Neural progenitor cell (in vitro differentiated cells): Measurements from ENCODE around the gene GOLIM4. TPM values are rescaled to one million over a fixed set of nuclear protein-coding genes. Genes with fewer than 3 reads are reported as not detected.

Experiments used
- DNase-seq: peaks from one replicate; pipeline ENCODE4 v3.0.0-alpha.2; 2016; ENCODE audit warnings: low spot score
- H2AFZ ChIP-seq: fragments of 200-600 bp; sonication (generic); replicated peaks from 2 replicates; pipeline ENCODE4 v1.6.1; 2016; ENCODE audit warnings: antibody characterized with exemption
- H3F3A ChIP-seq: fragments of 200-600 bp; sonication (generic); 2 replicates; pipeline ENCODE4 v1.6.1; 2016; ENCODE audit warnings: antibody characterized with exemption, low read depth
- H3K27ac ChIP-seq: fragments of 200-600 bp; sonication (generic); 2 replicates; pipeline ENCODE4 v1.5.1; 2016; ENCODE audit warnings: mild to moderate bottlenecking
- H3K27me3 ChIP-seq: fragments of 200-600 bp; sonication (generic); 2 replicates; pipeline ENCODE4 v1.6.1; 2016; ENCODE audit warnings: mild to moderate bottlenecking, moderate library complexity
- H3K36me3 ChIP-seq: fragments of 200-600 bp; sonication (generic); 2 replicates; pipeline ENCODE4 v1.5.1; 2016
- H3K4me1 ChIP-seq: fragments of 200-600 bp; sonication (generic); 2 replicates; pipeline ENCODE4 v1.6.1; 2016; ENCODE audit warnings: mixed run types
- H3K4me2 ChIP-seq: fragments of 200-600 bp; sonication (generic); 2 replicates; pipeline ENCODE4 v1.6.1; 2016
- H3K4me3 ChIP-seq: fragments of 200-600 bp; sonication (generic); 2 replicates; pipeline ENCODE4 v1.5.1; 2016
- H3K79me2 ChIP-seq: fragments of 200-600 bp; sonication (generic); 2 replicates; pipeline ENCODE4 v1.6.1; 2016; ENCODE audit warnings: low read depth
- H3K9ac ChIP-seq: fragments of 200-600 bp; sonication (generic); 2 replicates; pipeline ENCODE4 v1.6.1; 2016
- H3K9me3 ChIP-seq: fragments of 200-600 bp; sonication (generic); 2 replicates; pipeline ENCODE4 v1.5.1; 2016; ENCODE audit warnings: low read depth
- H4K20me1 ChIP-seq: fragments of 200-600 bp; sonication (generic); 2 replicates; pipeline ENCODE4 v1.6.1; 2016; ENCODE audit warnings: low read depth
- H3K27ac Mint-ChIP-seq: 3 replicates; pipeline ENCODE4 v1.8.0; 2021; ENCODE audit warnings: mixed read lengths
- H3K27me3 Mint-ChIP-seq: 2 replicates; pipeline ENCODE4 v1.8.0; 2022; ENCODE audit warnings: low read depth, mild to moderate bottlenecking, inconsistent platforms, moderate library complexity, mixed read lengths; ENCODE audit not compliant: insufficient read depth
- H3K36me3 Mint-ChIP-seq: 3 replicates; pipeline ENCODE4 v1.8.0; 2021; ENCODE audit warnings: mixed read lengths
- H3K4me1 Mint-ChIP-seq: 3 replicates; pipeline ENCODE4 v1.8.0; 2021; ENCODE audit warnings: mixed read lengths
- H3K4me3 Mint-ChIP-seq: 3 replicates; pipeline ENCODE4 v1.8.0; 2021; ENCODE audit warnings: mild to moderate bottlenecking, moderate library complexity, mixed read lengths
- H3K9me3 Mint-ChIP-seq: 3 replicates; pipeline ENCODE4 v1.8.0; 2020; ENCODE audit warnings: mixed read lengths
- CTCF ChIP-seq: fragments of 200-600 bp; sonication (generic); IDR thresholded peaks from 2 replicates; pipeline ENCODE4 v1.5.1; 2017; ENCODE audit warnings: antibody characterized with exemption, mild to moderate bottlenecking
- EZH2 ChIP-seq: fragments of 200-600 bp; sonication (generic); IDR thresholded peaks from 2 replicates; pipeline ENCODE4 v1.6.1; 2017; ENCODE audit warnings: antibody characterized with exemption, mild to moderate bottlenecking, moderate library complexity
- EZH2phosphoT487 ChIP-seq: fragments of 200-600 bp; sonication (generic); IDR thresholded peaks from 2 replicates; pipeline ENCODE4 v1.6.1; 2017; ENCODE audit warnings: antibody characterized with exemption
- total RNA-seq: library from RNA; depleted of rRNA; stranded (reverse); fragments of >200 nt; gene quantifications from 2 replicates; pipeline ENCODE4 v1.2.3, GENCODE V29; 2015; ENCODE audit warnings: low replicate concordance

GOLIM4 gene
- total RNA-seq, 1 donor from 2014 or later: 22.9 TPM

- Histone ChIP-seq H3K9ac (no peak overlapping the region), H2AFZ (no peak overlapping the region), H3K4me1 (no peaks in the 10 kb centered on the region), H3K27me3 (no peaks in the 10 kb centered on the region), H3K36me3 (no peaks in the 10 kb centered on the region), H3K9me3 (no peaks in the 10 kb centered on the region), H3K4me2 (no peak overlapping the region), H3K4me3 (no peak overlapping the region), H4K20me1 (no peaks in the 10 kb centered on the region), H3K27ac (no peak overlapping the region), H3K79me2 (peaks cover 16% of the 10 kb centered on the region), H3F3A (no peaks in the 10 kb centered on the region)
- no peaks in the 10 kb centered on the region for H3K36me3 Mint-ChIP-seq
- no peak overlapping the region for H3K27ac Mint-ChIP-seq
- peaks cover 4% of the 10 kb centered on the region for H3K9me3 Mint-ChIP-seq
- H3K4me3 Mint-ChIP-seq: no peak overlapping the region
- H3K4me1 Mint-ChIP-seq: peaks cover 3% of the 10 kb centered on the region
- no peaks in the 10 kb centered on the region for H3K27me3 Mint-ChIP-seq
- TF ChIP-seq CTCF (no peak), EZH2 (no peak), EZH2phosphoT487 (no peak)
- DNase-seq: no peak
Observed at GRCh38 chr3:168062679-168063078, 33.0 kb downstream of the GOLIM4 start.

GRCh38 chr3:168061332-168061996 lies 34.3 kb downstream of the GOLIM4 start:
- Histone ChIP-seq H3K4me1 (no peaks in the 10 kb centered on the region), H3K4me3 (no peak overlapping the region), H3K27me3 (no peaks in the 10 kb centered on the region), H2AFZ (no peak overlapping the region), H3K79me2 (peaks cover 18% of the 10 kb centered on the region), H3K9me3 (no peaks in the 10 kb centered on the region), H3K36me3 (no peaks in the 10 kb centered on the region), H3K27ac (no peak overlapping the region), H3K9ac (no peak overlapping the region), H3F3A (no peaks in the 10 kb centered on the region), H3K4me2 (no peak overlapping the region), H4K20me1 (no peaks in the 10 kb centered on the region)
- Mint-ChIP-seq H3K27ac (no peak overlapping the region), H3K4me3 (no peak overlapping the region), H3K4me1 (peaks cover 3% of the 10 kb centered on the region), H3K27me3 (no peaks in the 10 kb centered on the region), H3K36me3 (peaks cover 6% of the 10 kb centered on the region), H3K9me3 (peaks cover 15% of the 10 kb centered on the region)
- no peak for DNase-seq
- no peak for TF ChIP-seq EZH2phosphoT487
- TF ChIP-seq EZH2: no peak
- no peak for TF ChIP-seq CTCF

- H3K36me3 ChIP-seq: no peaks in the 10 kb centered on the region
- H4K20me1 ChIP-seq: no peaks in the 10 kb centered on the region
- no peak overlapping the region for H3K4me3 ChIP-seq
- no peak overlapping the region for H3K27ac Mint-ChIP-seq
- no peak overlapping the region for H3K27ac ChIP-seq
- H3K4me1 ChIP-seq: no peaks in the 10 kb centered on the region
- H3K27me3 Mint-ChIP-seq: no peaks in the 10 kb centered on the region
- H3K9me3 ChIP-seq: no peaks in the 10 kb centered on the region
- H3K4me3 Mint-ChIP-seq: no peak overlapping the region
- H3K4me1 Mint-ChIP-seq: no peaks in the 10 kb centered on the region
- H3K4me2 ChIP-seq: no peak overlapping the region
- H2AFZ ChIP-seq: no peak overlapping the region
- no peak for DNase-seq
- peaks cover 18% of the 10 kb centered on the region for H3K79me2 ChIP-seq
- peaks cover 16% of the 10 kb centered on the region for H3K9me3 Mint-ChIP-seq
- no peaks in the 10 kb centered on the region for H3K27me3 ChIP-seq
- TF ChIP-seq EZH2phosphoT487 (no peak), CTCF (no peak), EZH2 (no peak)
- H3K36me3 Mint-ChIP-seq: peaks cover 7% of the 10 kb centered on the region
- H3K9ac ChIP-seq: no peak overlapping the region
- H3F3A ChIP-seq: no peaks in the 10 kb centered on the region
Observed at GRCh38 chr3:168060317-168060716, 35.4 kb downstream of the GOLIM4 start.
